DOHH2 (cell line): ENCODE data around the gene ABHD12B.

Experiments used
- CTCF ChIP-seq: fragments of 200-600 bp; sonication (generic); IDR thresholded peaks from one replicate; pipeline ENCODE4 v1.5.1; 2014; ENCODE audit warnings: antibody characterized with exemption, mild to moderate bottlenecking, low read depth, low read length; ENCODE audit not compliant: poor library complexity, severe bottlenecking
- EZH2phosphoT487 ChIP-seq: fragments of 200-600 bp; sonication (generic); IDR thresholded peaks from 2 replicates; pipeline ENCODE4 v1.6.1; 2017; ENCODE audit warnings: borderline replicate concordance, mild to moderate bottlenecking, antibody characterized with exemption, low read length, moderate library complexity, mixed read lengths

GRCh38 chr14:50936016-50936340 is 64.1 kb downstream of the ABHD12B start:
- TF ChIP-seq CTCF, result no peak
- no peak for TF ChIP-seq EZH2phosphoT487
